Stimulated activated naive CD8-positive, alpha-beta T cell treated with anti-CD3 and anti-CD28 coated beads, Interleukin-15, amount 100 ng/mL, for 72 hours (primary cell): ENCODE measurements around the gene AK1.

Experiments
- ATAC-seq: fragments of 150-1000 bp; cut with Tn5 transposase; 2 replicates; pipeline ENCODE4 v1.10.0; 2021; ENCODE audit warnings: mild to moderate bottlenecking, moderate library complexity
- DNase-seq, 2 donors: peaks; one replicate each; pipeline ENCODE4 v3.0.0; 2021 to 2022
- H3K27ac Mint-ChIP-seq, 2 donors: one replicate each; pipeline ENCODE4 v1.8.0; 2022; ENCODE audit warnings: mild to moderate bottlenecking in 2 of 2, mixed read lengths in 2 of 2, moderate library complexity in 2 of 2
- H3K27me3 Mint-ChIP-seq: one replicate; pipeline ENCODE4 v1.8.0; 2022; ENCODE audit warnings: mixed read lengths
- H3K4me1 Mint-ChIP-seq: one replicate; pipeline ENCODE4 v1.8.0; 2022; ENCODE audit warnings: mild to moderate bottlenecking, mixed read lengths
- H3K4me3 Mint-ChIP-seq, 2 donors: one replicate each; pipeline ENCODE4 v1.8.0; 2022; ENCODE audit warnings: mild to moderate bottlenecking in 2 of 2, mixed read lengths in 2 of 2, moderate library complexity in 1 of 2
- H3K9me3 Mint-ChIP-seq, 2 donors: one replicate each; pipeline ENCODE4 v1.8.0; 2022; ENCODE audit warnings: mixed read lengths in 2 of 2

The AK1 gene

GRCh38 chr9:127867356-127868277 lies 9.9 kb downstream of the AK1 start:
- H3K27me3 Mint-ChIP-seq = no peaks in the 10 kb centered on the region
- ATAC-seq = no peak
- peak overlapping the region in 1 of 2 donors; percentile 21 for H3K27ac Mint-ChIP-seq
- no peak overlapping the region for H3K4me3 Mint-ChIP-seq
- no peak for DNase-seq
- no peaks in the 10 kb centered on the region for H3K9me3 Mint-ChIP-seq
- peaks cover 19% of the 10 kb centered on the region for H3K4me1 Mint-ChIP-seq

- no peak overlapping the region for H3K4me3 Mint-ChIP-seq
- ATAC-seq = no peak
- H3K27ac Mint-ChIP-seq = no peak overlapping the region
These were observed 10.9 kb downstream of the AK1 start for GRCh38 chr9:127866535-127866934.

GRCh38 chr9:127865645-127866464 lies 11.6 kb downstream of the AK1 start:
- DNase-seq = no peak
- Mint-ChIP-seq H3K27me3 (no peaks in the 10 kb centered on the region), H3K4me1 (peaks cover 34% of the 10 kb centered on the region), H3K9me3 (no peaks in the 10 kb centered on the region), H3K27ac (peak overlapping the region in 1 of 2 donors; percentile 1), H3K4me3 (no peak overlapping the region)
- peak; percentile 65 for ATAC-seq

More at GRCh38 chr9:127866535-127866934, 10.9 kb downstream of the AK1 start:
- Mint-ChIP-seq H3K9me3 (no peaks in the 10 kb centered on the region), H3K4me1 (peaks cover 30% of the 10 kb centered on the region), H3K27me3 (no peaks in the 10 kb centered on the region)
- DNase-seq = no peak

GRCh38 chr9:127863191-127863621 lies 14.3 kb downstream of the AK1 start:
- no peaks in the 10 kb centered on the region for H3K27me3 Mint-ChIP-seq
- H3K4me1 Mint-ChIP-seq = peaks cover 34% of the 10 kb centered on the region
- no peak overlapping the region for H3K4me3 Mint-ChIP-seq
- no peak for ATAC-seq
- H3K27ac Mint-ChIP-seq = no peak overlapping the region
- no peaks in the 10 kb centered on the region for H3K9me3 Mint-ChIP-seq
- DNase-seq = no peak

- H3K27ac Mint-ChIP-seq = peak overlapping the region; percentile 82 to 95
- peaks cover 40% of the 10 kb centered on the region for H3K4me1 Mint-ChIP-seq
- no peaks in the 10 kb centered on the region for H3K27me3 Mint-ChIP-seq
- H3K4me3 Mint-ChIP-seq = peak overlapping the region in 1 of 2 donors; percentile 16
- ATAC-seq = peak; percentile 68
- H3K9me3 Mint-ChIP-seq = no peaks in the 10 kb centered on the region
- peak in 1 of 2 donors; percentile 58 for DNase-seq
These were observed 15.1 kb downstream of the AK1 start for GRCh38 chr9:127862075-127863011.

GRCh38 chr9:127860779-127861178 lies 16.7 kb downstream of the AK1 start:
- peaks cover 43% of the 10 kb centered on the region for H3K4me1 Mint-ChIP-seq
- H3K27me3 Mint-ChIP-seq = no peaks in the 10 kb centered on the region
- ATAC-seq (no peak), DNase-seq (no peak)
- H3K4me3 Mint-ChIP-seq = no peak overlapping the region
- H3K9me3 Mint-ChIP-seq = no peaks in the 10 kb centered on the region
- H3K27ac Mint-ChIP-seq = peak overlapping the region in 1 of 2 donors; percentile 75

- H3K4me1 Mint-ChIP-seq = peaks cover 43% of the 10 kb centered on the region
- no peak overlapping the region for H3K4me3 Mint-ChIP-seq
- H3K9me3 Mint-ChIP-seq = no peaks in the 10 kb centered on the region
- DNase-seq = no peak
- H3K27ac Mint-ChIP-seq = no peak overlapping the region
- no peaks in the 10 kb centered on the region for H3K27me3 Mint-ChIP-seq
- ATAC-seq = no peak
These were observed 17.2 kb downstream of the AK1 start for GRCh38 chr9:127860260-127860659.

- Mint-ChIP-seq H3K4me3 (no peak overlapping the region), H3K4me1 (peaks cover 55% of the 10 kb centered on the region), H3K27me3 (no peaks in the 10 kb centered on the region), H3K27ac (no peak overlapping the region), H3K9me3 (no peaks in the 10 kb centered on the region)
- ATAC-seq (no peak), DNase-seq (no peak)
These were observed 19.4 kb downstream of the AK1 start for GRCh38 chr9:127858041-127858512.

GRCh38 chr9:127857278-127857677 lies 20.2 kb downstream of the AK1 start:
- Mint-ChIP-seq H3K27ac (no peak overlapping the region), H3K4me1 (peaks cover 54% of the 10 kb centered on the region), H3K4me3 (no peak overlapping the region), H3K27me3 (no peaks in the 10 kb centered on the region), H3K9me3 (no peaks in the 10 kb centered on the region)
- DNase-seq = no peak
- ATAC-seq = no peak

- no peak overlapping the region for H3K27ac Mint-ChIP-seq
- no peak for ATAC-seq
- H3K27me3 Mint-ChIP-seq = no peaks in the 10 kb centered on the region
- peaks cover 54% of the 10 kb centered on the region for H3K4me1 Mint-ChIP-seq
- H3K4me3 Mint-ChIP-seq = no peak overlapping the region
- DNase-seq = no peak
- H3K9me3 Mint-ChIP-seq = no peaks in the 10 kb centered on the region
These were observed 20.8 kb downstream of the AK1 start for GRCh38 chr9:127856729-127857116.

- Mint-ChIP-seq H3K4me1 (peaks cover 53% of the 10 kb centered on the region), H3K9me3 (no peaks in the 10 kb centered on the region), H3K27ac (peak overlapping the region in 1 of 2 donors; percentile 12), H3K4me3 (no peak overlapping the region), H3K27me3 (no peaks in the 10 kb centered on the region)
- ATAC-seq (no peak), DNase-seq (no peak)
These were observed 21.3 kb downstream of the AK1 start for GRCh38 chr9:127856094-127856728.

GRCh38 chr9:127855522-127855921 lies 22.0 kb downstream of the AK1 start:
- no peak for DNase-seq
- peaks cover 0 to 2% of the 10 kb centered on the region in 2 donors for H3K9me3 Mint-ChIP-seq
- peak overlapping the region; percentile 67 to 89 for H3K27ac Mint-ChIP-seq
- H3K4me1 Mint-ChIP-seq = peaks cover 52% of the 10 kb centered on the region
- no peaks in the 10 kb centered on the region for H3K27me3 Mint-ChIP-seq
- H3K4me3 Mint-ChIP-seq = peak overlapping the region; percentile 51 to 91
- ATAC-seq = no peak

GRCh38 chr9:127854960-127855359 lies 22.5 kb downstream of the AK1 start:
- Mint-ChIP-seq H3K4me3 (peak overlapping the region; percentile 51 to 91), H3K27me3 (no peaks in the 10 kb centered on the region), H3K4me1 (peaks cover 52% of the 10 kb centered on the region), H3K9me3 (peaks cover under 1 to 7% of the 10 kb centered on the region in 2 donors), H3K27ac (peak overlapping the region; percentile 54 to 97)
- ATAC-seq (no peak), DNase-seq (no peak)

- Mint-ChIP-seq H3K4me1 (peaks cover 52% of the 10 kb centered on the region), H3K27me3 (no peaks in the 10 kb centered on the region), H3K27ac (peak within 1 kb of the TSS; percentile 97 to 99), H3K4me3 (peak within 1 kb of the TSS; percentile 88 to 91), H3K9me3 (peaks cover 7 to 12% of the 10 kb centered on the region in 2 donors)
- DNase-seq (no peak), ATAC-seq (peak; percentile 77)
These were observed 23.2 kb downstream of the AK1 start, which contains the start of gene ENG for GRCh38 chr9:127854184-127854806. TSS of gene ENG (minus strand) at chr9:127854658. CDS start at chr9:127854355, 303 bp downstream.
